Measurements from ENCODE around the gene IGFLR1. TPM values are rescaled to one million over a fixed set of nuclear protein-coding genes. Genes with fewer than 3 reads are reported as not detected.

Gene IGFLR1
- total and polyA plus RNA-seq, 9 of the 15 experiments (the other 6 are each of a cell fraction or from before 2014, with no cell fraction given) = 1.0 to 14.3 (median 4.6) TPM

DNA sequence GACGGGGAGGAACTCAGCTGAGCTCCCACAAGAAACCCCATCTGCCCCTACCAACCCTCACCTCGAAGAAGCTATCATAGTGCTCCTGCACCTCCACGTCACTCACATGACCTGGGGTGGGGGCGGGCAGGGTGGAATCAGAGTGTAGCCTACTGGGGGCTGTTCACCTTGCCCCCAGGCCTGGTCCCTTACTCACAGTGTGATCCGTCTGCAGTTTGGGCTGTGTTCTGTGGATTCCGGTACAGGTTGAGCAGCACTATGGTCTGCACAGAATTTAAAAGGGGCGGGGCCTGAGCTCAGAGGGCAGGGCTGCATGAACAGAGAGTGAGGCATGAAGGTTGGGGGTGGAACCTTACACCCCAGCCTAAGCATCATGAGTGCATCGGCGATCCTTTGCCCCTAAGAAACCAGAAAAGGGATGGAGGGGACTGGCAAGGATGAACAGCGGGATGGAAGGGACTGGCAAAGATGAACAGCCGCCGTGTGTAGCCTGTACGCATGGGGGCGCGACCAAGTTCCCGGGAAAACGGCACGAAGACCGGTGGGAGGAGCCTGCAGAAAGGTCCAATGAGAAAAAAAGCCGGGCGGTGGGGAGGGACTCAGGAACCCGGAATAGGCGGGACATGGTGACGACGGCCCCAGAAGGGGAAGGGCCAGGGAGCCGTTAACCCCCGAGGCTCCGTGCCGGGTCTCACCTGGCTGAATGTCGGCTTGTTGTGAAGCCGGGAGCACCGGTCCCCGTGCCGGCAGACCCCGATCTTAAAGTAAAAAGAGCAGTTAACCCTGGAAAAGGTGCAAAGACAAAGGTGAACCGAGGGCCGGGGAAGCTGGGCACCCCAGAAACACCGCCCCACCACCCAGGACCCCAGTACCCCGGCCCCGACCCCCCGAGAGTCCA lies 2.4 kb upstream of the IGFLR1 start:
- POLR2A ChIA-PET = interaction anchor here (0.6 to 1.9 kb wide), 6 partner anchors 8 to 400 kb away, joined by 3 to 12 read pairs (median 4); partner anchors contain the start of gene PROSER3
- DNase-seq (ENCODE audit: extremely low read depth in 1 of 4, low spot score in 3 of 4) (peak; percentile 83 to 97 (median 86)), FAIRE-seq (peak; percentile 46), ATAC-seq (peak; percentile 73)
- H3K36me3 ChIP-seq (ENCODE audit: control insufficient read depth, insufficient read depth, low read length) = peaks cover 19% of the 10 kb centered on the region; the same call in 1 of the 3 replicates
- peak overlapping the region; percentile 99 for H3K27ac ChIP-seq (ENCODE audit: extremely low read depth, low read depth, low read length)
- no peaks in the 10 kb centered on the region for H3K9me3 ChIP-seq (replicated peaks; ENCODE audit: control insufficient read depth, insufficient read depth, low read depth, low read length)
- no peaks in the 10 kb centered on the region for H3K27me3 ChIP-seq (ENCODE audit: control insufficient read depth in 2 of 2, insufficient read depth in 2 of 2, low read length in 2 of 2)
- in situ Hi-C loops (cut with MboI) (no loop called here), intact Hi-C loops (cut with micrococcal nuclease) (loop anchor here (10.0 kb wide), 1 partner anchor 100 kb away; the partner anchor contains the start of genes COX6B1 and ETV2)
- peaks cover 16% of the 10 kb centered on the region for H3K79me2 ChIP-seq (ENCODE audit: control insufficient read depth, insufficient read depth, low read length)
- H3K9ac ChIP-seq (ENCODE audit: insufficient read depth in 1 of 2, low read depth in 2 of 2, low read length in 2 of 2) = peak overlapping the region; percentile 92 to 94
- CTCF ChIA-PET (ENCODE audit: low intra/inter-chr PET ratio) = no interaction called here
- H3K4me2 ChIP-seq (ENCODE audit: insufficient read depth, low read length) = peak overlapping the region; percentile 95
- H3K4me3 ChIP-seq = peak overlapping the region; percentile 92
- no peaks in the 10 kb centered on the region for H3K9me1 ChIP-seq (ENCODE audit: control insufficient read depth, insufficient read depth, low read length)
- peaks cover 32 to 55% of the 10 kb centered on the region in 2 experiments; a peak in 4 of 5 replicates for H3K4me1 ChIP-seq (replicated peaks in 1 of 2; ENCODE audit: control insufficient read depth in 2 of 2, insufficient read depth in 2 of 2, low read length in 2 of 2)
- no peaks in the 10 kb centered on the region for H4K20me1 ChIP-seq (replicated peaks; ENCODE audit: control insufficient read depth, insufficient read depth, low read length)
- TSS peak; percentile 67 for BruUV-seq (replicated peaks)
- WGBS (ENCODE audit: insufficient coverage, low coverage, missing lambda C conversion rate) = 6% methylated on average over 40 of the region's 41 CpGs
- H2AFZ ChIP-seq (ENCODE audit: low read depth, low read length) = peak overlapping the region; percentile 92
- TF ChIP-seq EP300 (IDR thresholded peaks at IDR 0.05; ENCODE audit: low read length) (peak; percentile 18; the same call in 1 of the 2 replicates), KDM5B (IDR thresholded peaks at IDR 0.05; ENCODE audit: insufficient replicate concordance, low read depth, low read length) (peak; percentile 62), MXI1 (IDR thresholded peaks at IDR 0.05; ENCODE audit: low read depth, low read length) (peak; percentile 55; the same call in 1 of the 2 replicates), ELF4 (CRISPR knock-in tag; IDR thresholded peaks at IDR 0.05) (peak; percentile 39; the same call in 1 of the 2 replicates), POLR2AphosphoS5 (IDR thresholded peaks at IDR 0.05; ENCODE audit: control insufficient read depth, insufficient read depth, low read depth, low read length) (peak; percentile 66; the same call in 1 of the 2 replicates), ZNF239 (CRISPR knock-in tag; IDR thresholded peaks at IDR 0.05) (no peak), HCFC1 (IDR thresholded peaks at IDR 0.05; ENCODE audit: low read depth, low read length) (peak; percentile 35; the same call in 1 of the 2 replicates), FOXP1 (CRISPR knock-in tag; IDR thresholded peaks at IDR 0.05) (0 out of 2 replicates have a peak, but pooled peaks have one; percentile 30), HDAC1 (IDR thresholded peaks at IDR 0.05) (peak in 1 of 2 experiments; percentile 82; a peak in 2 of 4 replicates), FIP1L1 (IDR thresholded peaks at IDR 0.05; ENCODE audit: low read depth, low read length, poor library complexity, severe bottlenecking) (no peak), ZFX (CRISPR knock-in tag; IDR thresholded peaks at IDR 0.05) (peak; percentile 36; the same call in 1 of the 2 replicates)
- TF ChIP-seq, protein P1, sequence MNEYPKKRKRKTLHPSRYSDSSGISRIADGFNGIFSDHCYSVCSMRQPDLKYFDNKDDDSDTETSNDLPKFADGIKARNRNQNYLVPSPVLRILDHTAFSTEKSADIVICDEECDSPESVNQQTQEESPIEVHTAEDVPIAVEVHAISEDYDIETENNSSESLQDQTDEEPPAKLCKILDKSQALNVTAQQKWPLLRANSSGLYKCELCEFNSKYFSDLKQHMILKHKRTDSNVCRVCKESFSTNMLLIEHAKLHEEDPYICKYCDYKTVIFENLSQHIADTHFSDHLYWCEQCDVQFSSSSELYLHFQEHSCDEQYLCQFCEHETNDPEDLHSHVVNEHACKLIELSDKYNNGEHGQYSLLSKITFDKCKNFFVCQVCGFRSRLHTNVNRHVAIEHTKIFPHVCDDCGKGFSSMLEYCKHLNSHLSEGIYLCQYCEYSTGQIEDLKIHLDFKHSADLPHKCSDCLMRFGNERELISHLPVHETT (CRISPR knock-in tag; conservative IDR thresholded peaks at IDR 0.05 in 1 of 2, IDR thresholded peaks at IDR 0.05 in 1 of 2) = peak in 1 of 2 experiments; percentile 61; a peak in 1 of 4 replicates
- TF ChIP-seq, protein P2, sequence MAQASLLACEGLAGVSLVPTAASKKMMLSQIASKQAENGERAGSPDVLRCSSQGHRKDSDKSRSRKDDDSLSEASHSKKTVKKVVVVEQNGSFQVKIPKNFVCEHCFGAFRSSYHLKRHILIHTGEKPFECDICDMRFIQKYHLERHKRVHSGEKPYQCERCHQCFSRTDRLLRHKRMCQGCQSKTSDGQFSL (CRISPR knock-in tag; IDR thresholded peaks at IDR 0.05) = peak; percentile 46; the same call in 1 of the 2 replicates
- TF ChIP-seq, protein P2 (tag; IDR thresholded peaks at IDR 0.05) = no peak
- TF ChIP-seq, protein P3, sequence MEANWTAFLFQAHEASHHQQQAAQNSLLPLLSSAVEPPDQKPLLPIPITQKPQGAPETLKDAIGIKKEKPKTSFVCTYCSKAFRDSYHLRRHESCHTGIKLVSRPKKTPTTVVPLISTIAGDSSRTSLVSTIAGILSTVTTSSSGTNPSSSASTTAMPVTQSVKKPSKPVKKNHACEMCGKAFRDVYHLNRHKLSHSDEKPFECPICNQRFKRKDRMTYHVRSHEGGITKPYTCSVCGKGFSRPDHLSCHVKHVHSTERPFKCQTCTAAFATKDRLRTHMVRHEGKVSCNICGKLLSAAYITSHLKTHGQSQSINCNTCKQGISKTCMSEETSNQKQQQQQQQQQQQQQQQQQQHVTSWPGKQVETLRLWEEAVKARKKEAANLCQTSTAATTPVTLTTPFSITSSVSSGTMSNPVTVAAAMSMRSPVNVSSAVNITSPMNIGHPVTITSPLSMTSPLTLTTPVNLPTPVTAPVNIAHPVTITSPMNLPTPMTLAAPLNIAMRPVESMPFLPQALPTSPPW (CRISPR knock-in tag; IDR thresholded peaks at IDR 0.05) = peak; percentile 63; the same call in 1 of the 2 replicates
